Adrenal gland (tissue), 5 donors: ENCODE results near the gene SP140L.

ENCODE experiments used
- POLR2A ChIP-seq, 2 donors: fragments of 450-650 bp; IDR thresholded peaks; one replicate each; pipeline ENCODE4 v1.6.1; 2017; ENCODE audit warnings: antibody characterized with exemption in 2 of 2, mild to moderate bottlenecking in 2 of 2, moderate library complexity in 1 of 2
- TF ChIP-seq, protein P1 (sequence below), 6 experiments: fragments of 450-650 bp in 4 of 6; fragments of 200-600 bp in 2 of 6; sonication (generic) in 1 of 6; IDR thresholded peaks; 1 replicate in 5 of 6; 2 replicates in 1 of 6; pipeline versions ENCODE4 v1.5.1 to v1.8.0; 2016 to 2021; ENCODE audit warnings: antibody characterized with exemption in 6 of 6, mild to moderate bottlenecking in 2 of 6, moderate library complexity in 1 of 6
- donor health status: DM: no; HTN: no; CAD: no.

DNA sequence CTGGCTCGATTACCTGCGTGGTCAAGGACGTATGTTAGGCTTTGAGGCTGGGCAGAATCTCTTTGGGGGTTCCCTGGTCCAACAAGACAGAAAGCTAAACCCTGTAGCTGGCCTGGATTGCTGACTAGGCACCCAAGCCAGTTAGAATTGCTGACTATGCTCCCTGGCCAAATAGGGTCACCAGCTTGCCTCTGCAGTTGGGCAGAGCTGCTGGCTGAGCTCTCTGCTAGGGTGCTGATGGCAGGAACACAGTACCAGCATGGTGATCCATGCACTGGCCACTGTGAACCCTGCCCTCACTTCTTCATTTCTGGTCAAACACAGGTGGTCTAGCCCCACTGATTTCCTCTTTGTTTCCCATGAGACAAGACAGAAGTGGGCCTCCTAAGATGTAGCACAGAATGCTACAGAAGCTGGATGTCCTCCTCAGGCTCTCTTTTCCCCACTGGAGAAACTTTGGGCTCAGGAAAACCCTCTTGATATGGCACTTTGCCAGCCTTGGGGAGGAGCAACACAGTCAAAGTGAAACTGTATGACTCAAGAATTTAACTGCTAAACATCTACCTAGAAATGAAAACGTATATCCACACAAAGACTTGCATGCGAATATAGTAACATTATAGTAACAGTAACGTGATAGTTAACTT, 20.8 kb downstream of the SP140L start:
- TF ChIP-seq, protein P1, sequence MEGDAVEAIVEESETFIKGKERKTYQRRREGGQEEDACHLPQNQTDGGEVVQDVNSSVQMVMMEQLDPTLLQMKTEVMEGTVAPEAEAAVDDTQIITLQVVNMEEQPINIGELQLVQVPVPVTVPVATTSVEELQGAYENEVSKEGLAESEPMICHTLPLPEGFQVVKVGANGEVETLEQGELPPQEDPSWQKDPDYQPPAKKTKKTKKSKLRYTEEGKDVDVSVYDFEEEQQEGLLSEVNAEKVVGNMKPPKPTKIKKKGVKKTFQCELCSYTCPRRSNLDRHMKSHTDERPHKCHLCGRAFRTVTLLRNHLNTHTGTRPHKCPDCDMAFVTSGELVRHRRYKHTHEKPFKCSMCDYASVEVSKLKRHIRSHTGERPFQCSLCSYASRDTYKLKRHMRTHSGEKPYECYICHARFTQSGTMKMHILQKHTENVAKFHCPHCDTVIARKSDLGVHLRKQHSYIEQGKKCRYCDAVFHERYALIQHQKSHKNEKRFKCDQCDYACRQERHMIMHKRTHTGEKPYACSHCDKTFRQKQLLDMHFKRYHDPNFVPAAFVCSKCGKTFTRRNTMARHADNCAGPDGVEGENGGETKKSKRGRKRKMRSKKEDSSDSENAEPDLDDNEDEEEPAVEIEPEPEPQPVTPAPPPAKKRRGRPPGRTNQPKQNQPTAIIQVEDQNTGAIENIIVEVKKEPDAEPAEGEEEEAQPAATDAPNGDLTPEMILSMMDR (IDR thresholded peaks at IDR 0.05), result no peak
- no peak for TF ChIP-seq POLR2A (IDR thresholded peaks at IDR 0.05)
